Measurements from ENCODE around the gene SPEF2.

GRCh38 chr5:35647128-35647527 lies 29.5 kb downstream of the SPEF2 start:
- TF ChIP-seq, protein P1, sequence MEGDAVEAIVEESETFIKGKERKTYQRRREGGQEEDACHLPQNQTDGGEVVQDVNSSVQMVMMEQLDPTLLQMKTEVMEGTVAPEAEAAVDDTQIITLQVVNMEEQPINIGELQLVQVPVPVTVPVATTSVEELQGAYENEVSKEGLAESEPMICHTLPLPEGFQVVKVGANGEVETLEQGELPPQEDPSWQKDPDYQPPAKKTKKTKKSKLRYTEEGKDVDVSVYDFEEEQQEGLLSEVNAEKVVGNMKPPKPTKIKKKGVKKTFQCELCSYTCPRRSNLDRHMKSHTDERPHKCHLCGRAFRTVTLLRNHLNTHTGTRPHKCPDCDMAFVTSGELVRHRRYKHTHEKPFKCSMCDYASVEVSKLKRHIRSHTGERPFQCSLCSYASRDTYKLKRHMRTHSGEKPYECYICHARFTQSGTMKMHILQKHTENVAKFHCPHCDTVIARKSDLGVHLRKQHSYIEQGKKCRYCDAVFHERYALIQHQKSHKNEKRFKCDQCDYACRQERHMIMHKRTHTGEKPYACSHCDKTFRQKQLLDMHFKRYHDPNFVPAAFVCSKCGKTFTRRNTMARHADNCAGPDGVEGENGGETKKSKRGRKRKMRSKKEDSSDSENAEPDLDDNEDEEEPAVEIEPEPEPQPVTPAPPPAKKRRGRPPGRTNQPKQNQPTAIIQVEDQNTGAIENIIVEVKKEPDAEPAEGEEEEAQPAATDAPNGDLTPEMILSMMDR (IDR thresholded peaks at IDR 0.05) = no peak
- TF ChIP-seq POLR2AphosphoS5 (IDR thresholded peaks at IDR 0.05) (no peak), POLR2A (IDR thresholded peaks at IDR 0.05) (no peak)
